Esophagus squamous epithelium (tissue), 4 donors: Measurements from ENCODE around the gene GRIP2.

Source experiments
- CTCF ChIP-seq, 6 experiments: fragments of 450-650 bp in 4 of 6; fragments of 200-600 bp in 2 of 6; sonication (generic) in 2 of 6; IDR thresholded peaks; one replicate each; pipeline ENCODE4 v1.5.1; 2016 to 2019; ENCODE audit warnings: antibody characterized with exemption in 6 of 6, mild to moderate bottlenecking in 4 of 6, moderate library complexity in 4 of 6
- POLR2A ChIP-seq, 4 donors: fragments of 450-650 bp; IDR thresholded peaks; one replicate each; pipeline ENCODE4 v1.6.1; 2017; ENCODE audit warnings: antibody characterized with exemption in 4 of 4, mild to moderate bottlenecking in 4 of 4, moderate library complexity in 3 of 4

GRCh38 chr3:14490831-14491230 is 49.3 kb downstream of the GRIP2 start:
- TF ChIP-seq CTCF (IDR thresholded peaks at IDR 0.05), result no peak
- TF ChIP-seq POLR2A (IDR thresholded peaks at IDR 0.05), result no peak
